Activated CD4-positive, alpha-beta T cell treated with anti-CD3 and anti-CD28 coated beads, Interleukin-2, Interleukin-4, amounts not matched to agents 100 ng/mL and 50 ng/mL, durations not matched to agents 16 hours and 8 hours (primary cell): ENCODE measurements around the gene PCNP.
"Not testable (repeated sequence)": the region's sequence is repeated elsewhere in the genome, so short reads cannot be mapped to it uniquely, and the experiment has no call there.

Experiments
- DNase-seq: peaks from one replicate; pipeline ENCODE4 v3.0.0-alpha.2; 2020; ENCODE audit warnings: low spot score

Gene PCNP

GRCh38 chr3:101633186-101633585 is 59.2 kb downstream of the PCNP start:
- no peak for DNase-seq

- no peak for DNase-seq
Measured at GRCh38 chr3:101634591-101635196, 60.7 kb downstream of the PCNP start.

GRCh38 chr3:101635345-101635744 is 61.4 kb downstream of the PCNP start:
- DNase-seq, result no peak

GRCh38 chr3:101635954-101636798 is 62.2 kb downstream of the PCNP start:
- peak; percentile 73 for DNase-seq

- no peak for DNase-seq
Measured at GRCh38 chr3:101637451-101637850, 63.5 kb downstream of the PCNP start.

- no peak for DNase-seq
Measured at GRCh38 chr3:101638261-101638745, 64.3 kb downstream of the PCNP start.

GRCh38 chr3:101639280-101639963 is 65.4 kb downstream of the PCNP start:
- DNase-seq, result no peak

GRCh38 chr3:101640256-101640655 is 66.3 kb downstream of the PCNP start:
- no peak for DNase-seq

- not testable (repeated sequence) for DNase-seq
Measured at GRCh38 chr3:101641397-101642115, 67.6 kb downstream of the PCNP start.

- no peak for DNase-seq
Measured at GRCh38 chr3:101642441-101642840, 68.5 kb downstream of the PCNP start.

GRCh38 chr3:101643009-101643844 is 69.2 kb downstream of the PCNP start:
- DNase-seq, result no peak
